ENCODE data around the gene FAM228B.
"Not testable (repeated sequence)": the region's sequence is repeated elsewhere in the genome, so short reads cannot be mapped to it uniquely, and the experiment has no call there.

FAM228B gene

GRCh38 chr2:24123195-24123921 is at the start of gene FAM228B, which contains the start of gene PFN4:
Gene FAM228B (plus strand): TSS chr2:24123469. CDS start chr2:24124362, 893 bp downstream.
Gene PFN4 (minus strand): TSS chr2:24123334. CDS start chr2:24122535, 799 bp downstream.
- peak; percentile 89 for DNase-seq

- no peak for DNase-seq
Observed at GRCh38 chr2:24073816-24074215, 49.5 kb upstream of the FAM228B start.

DNA sequence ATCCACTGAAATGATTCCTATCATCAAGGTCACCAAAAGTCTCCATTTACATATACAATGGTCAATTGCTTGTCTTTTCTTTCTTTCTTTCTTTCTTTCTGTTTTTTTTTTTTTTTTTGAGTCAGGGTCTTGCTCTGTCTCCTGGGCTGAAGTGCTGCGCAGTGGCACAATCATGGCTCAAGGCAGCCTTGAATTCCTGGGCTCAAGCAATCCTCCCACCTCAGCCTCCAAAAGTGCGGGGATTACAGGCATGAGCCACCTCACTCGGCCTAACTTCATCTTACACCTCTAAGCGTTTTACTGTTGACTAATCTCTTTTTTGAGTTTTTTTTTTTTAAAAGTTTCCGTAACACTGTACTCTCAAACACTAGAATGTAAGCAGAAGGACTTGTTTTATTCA is 48.0 kb upstream of the FAM228B start:
- no peak for DNase-seq

DNA sequence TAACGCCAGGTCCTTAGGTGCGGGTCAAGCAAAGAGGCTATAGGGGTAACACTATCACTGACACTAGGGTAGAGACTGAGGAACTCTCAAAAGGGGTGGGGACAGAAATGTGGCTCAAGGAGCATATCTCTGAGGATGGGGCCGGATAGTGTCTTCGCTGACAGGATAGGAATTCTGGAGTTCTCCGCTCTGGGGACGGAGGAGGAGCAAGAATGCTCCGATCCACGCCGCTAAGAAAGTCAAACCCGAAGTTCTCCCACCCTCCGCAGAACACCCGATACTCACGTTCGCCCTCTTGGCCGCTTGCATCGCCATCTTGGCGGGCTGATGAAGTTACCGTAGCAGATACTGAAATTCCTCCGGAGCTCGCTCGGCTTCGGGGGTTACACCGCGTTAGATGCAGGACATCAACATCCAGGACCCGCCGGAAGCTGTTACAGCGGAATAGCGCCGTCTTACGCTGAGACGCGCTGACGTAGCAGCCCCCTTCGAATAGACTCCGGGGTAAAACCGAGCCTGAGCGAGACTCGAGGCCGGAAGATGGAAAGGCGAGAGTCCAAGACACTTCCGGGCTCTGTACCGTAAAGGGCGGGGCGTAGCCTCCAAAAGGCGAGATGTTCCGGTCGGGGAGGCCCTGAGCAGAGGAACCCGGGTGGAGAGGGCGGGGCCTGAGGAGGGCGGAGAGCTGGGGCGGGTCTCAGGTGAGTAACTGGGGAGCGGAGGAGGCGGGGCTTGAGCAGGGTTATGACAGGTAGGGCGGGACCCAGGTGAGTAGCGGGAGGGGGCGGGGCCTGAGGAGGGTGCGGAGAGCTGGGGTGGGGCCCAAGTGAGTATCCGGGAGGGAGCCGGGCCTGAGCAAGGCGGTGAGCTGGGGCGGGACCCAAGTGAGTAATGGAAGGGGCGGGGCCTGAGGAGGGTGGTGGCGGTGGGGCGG is 47.1 kb upstream of the FAM228B start, which contains the start of gene SF3B6:
Gene SF3B6 (minus strand): TSS at position 412 of the 934 bp plus-strand sequence. CDS start 97 bp downstream, at position 315.
- peak; percentile 99 for DNase-seq

- peak; percentile 76 for DNase-seq
Observed at GRCh38 chr2:24076849-24077534, 46.3 kb upstream of the FAM228B start.

DNA sequence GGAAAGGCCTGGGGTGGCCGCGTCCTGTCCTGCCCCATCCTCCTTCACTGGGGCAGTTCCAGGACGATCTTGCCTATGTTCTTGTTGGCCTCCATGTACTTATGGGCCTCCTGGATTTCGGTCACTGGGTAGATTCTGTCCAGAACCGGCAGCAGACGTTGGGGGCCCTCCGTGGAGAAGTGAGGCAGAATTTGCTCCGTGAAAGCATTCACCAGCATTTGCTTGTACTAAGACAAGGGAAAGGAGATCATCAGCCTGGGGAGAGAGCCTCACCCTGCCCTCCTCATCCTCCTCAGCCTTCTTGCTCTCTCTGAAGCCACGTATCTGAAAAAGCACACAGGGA is 45.8 kb upstream of the FAM228B start:
- DNase-seq, result no peak

- peak; percentile 26 for DNase-seq
Observed at GRCh38 chr2:24077879-24078278, 45.4 kb upstream of the FAM228B start.

- peak; percentile 95 for DNase-seq
Observed at GRCh38 chr2:24080701-24081100, 42.6 kb upstream of the FAM228B start.

DNA sequence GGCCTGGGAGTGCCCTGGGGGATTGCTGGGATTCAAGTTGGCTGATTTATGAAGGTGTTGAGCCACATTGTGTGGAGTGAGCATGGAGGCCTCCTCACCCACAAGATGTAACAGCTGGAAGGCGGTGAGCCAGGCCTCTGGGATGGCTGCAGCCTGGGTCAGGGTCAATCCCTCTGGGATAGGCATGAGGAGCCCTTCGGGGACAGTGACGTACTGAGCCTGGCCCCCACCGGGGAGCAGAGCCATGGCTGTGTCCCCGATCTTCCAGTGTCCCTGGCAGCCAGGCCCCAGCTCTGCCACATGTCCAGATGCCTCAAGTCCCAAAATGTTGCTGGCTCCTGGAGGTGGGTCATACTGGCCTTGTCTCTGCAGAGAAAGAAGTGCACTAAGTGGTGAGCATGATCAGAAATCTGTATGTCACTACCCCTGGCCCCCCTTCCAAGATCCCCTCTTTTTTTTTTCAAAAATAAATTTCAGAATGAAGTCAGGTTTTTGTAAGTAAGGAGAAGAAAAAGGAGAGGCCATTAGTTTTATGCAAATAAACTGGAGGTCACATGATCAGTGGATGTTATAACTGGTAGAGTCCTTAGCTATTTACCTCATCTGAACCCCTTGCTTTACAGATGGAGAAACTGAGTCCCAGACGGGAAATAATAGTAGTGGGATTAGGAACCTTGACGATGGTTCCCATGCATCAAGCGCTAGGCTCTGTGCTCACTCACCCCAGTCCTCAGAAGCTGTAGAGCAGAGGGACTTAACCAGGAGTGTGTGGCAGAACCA is 40.3 kb upstream of the FAM228B start:
- DNase-seq, result peak; percentile 39

- peak; percentile 93 for DNase-seq
Observed at GRCh38 chr2:24083567-24084385, 39.5 kb upstream of the FAM228B start.

GRCh38 chr2:24084386-24085199 is 38.7 kb upstream of the FAM228B start, which contains the start of gene TP53I3:
Gene TP53I3 (minus strand): TSS chr2:24084834. CDS start chr2:24084326, 508 bp downstream.
- peak; percentile 93 for DNase-seq

- DNase-seq, result no peak
Observed at GRCh38 chr2:24085200-24085489, 38.1 kb upstream of the FAM228B start.

DNA sequence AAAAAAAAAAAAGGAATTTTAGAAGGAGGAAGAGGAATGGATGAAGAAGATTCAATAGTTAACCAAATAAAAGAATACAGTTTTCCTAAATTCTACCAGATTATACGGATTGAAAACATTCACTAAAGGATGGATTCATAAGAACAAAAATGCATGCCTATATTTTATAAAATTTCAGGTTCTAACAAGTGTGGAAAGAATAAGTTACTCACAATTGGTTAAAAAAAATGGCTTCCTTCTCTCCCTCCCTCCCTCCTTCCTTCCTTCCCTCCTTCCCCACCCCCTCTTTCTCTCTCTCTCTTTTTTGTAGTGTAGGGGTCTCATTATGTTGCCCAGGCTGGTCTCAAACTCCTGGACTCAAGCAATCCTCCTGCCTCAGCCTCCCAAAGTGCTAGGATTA is 37.0 kb upstream of the FAM228B start:
- no peak for DNase-seq

GRCh38 chr2:24087032-24087431 is 36.2 kb upstream of the FAM228B start:
- DNase-seq, result no peak

DNA sequence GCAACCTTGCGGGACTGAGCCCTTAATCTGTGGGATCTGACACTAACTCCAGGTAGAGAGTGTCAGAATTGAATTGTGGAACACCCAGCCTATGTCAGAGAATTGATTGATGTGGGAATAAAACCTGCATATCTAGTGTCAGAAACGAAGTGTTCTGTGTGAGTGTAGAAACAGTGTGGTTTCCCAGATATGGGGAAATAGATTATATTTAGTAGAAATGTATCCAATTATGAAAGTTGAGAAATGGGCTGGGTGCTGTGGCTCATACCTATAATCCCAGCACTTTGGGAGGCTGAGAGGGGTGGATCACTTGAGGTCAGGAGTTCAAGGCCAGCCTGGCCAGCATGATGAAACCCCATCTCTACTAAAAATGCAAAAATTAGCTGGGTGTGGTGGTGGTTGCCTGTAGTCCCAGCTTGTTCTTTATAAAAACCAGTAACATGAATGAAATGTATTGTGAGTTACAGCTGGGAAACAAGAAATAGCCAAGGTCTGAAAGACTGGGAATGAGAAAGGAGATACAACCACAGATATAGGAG is 34.4 kb upstream of the FAM228B start:
- no peak for DNase-seq

- not testable (repeated sequence) for DNase-seq
Observed at GRCh38 chr2:24093270-24093669, 30.0 kb upstream of the FAM228B start.

- peak; percentile 9 for DNase-seq
Observed at GRCh38 chr2:24095171-24095677, 28.0 kb upstream of the FAM228B start.

DNA sequence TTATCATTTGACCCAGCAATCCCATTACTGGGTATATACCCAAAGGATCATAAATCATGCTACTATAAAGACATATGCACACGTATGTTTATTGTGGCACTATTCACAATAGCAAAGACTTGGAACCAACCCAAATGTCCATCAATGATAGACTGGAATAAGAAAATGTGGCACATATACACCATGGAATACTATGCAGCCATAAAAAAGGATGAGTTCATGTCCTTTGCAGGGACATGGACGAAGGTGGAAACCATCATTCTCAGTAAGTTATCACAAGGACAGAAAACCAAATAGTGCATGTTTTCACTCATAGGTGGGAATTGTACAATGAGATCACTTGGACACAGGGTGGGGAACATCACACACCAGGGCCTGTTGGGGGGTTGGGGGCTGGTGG is 22.5 kb upstream of the FAM228B start:
- not testable (repeated sequence) for DNase-seq

- DNase-seq, result no peak
Observed at GRCh38 chr2:24101992-24102391, 21.3 kb upstream of the FAM228B start.

GRCh38 chr2:24102677-24103076 is 20.6 kb upstream of the FAM228B start:
- no peak for DNase-seq

All from DMS53 (cell line).